IPS-18c (cell line): Measurements from ENCODE around the gene WNT7B.

Experiments used
- H3K4me3 ChIP-seq: 2 replicates; pipeline ENCODE4 v1.7.0; 2013; ENCODE audit warnings: low read depth, mild to moderate bottlenecking, low read length, moderate library complexity; ENCODE audit not compliant: insufficient read depth
- H3K9me3 ChIP-seq: one replicate; pipeline ENCODE4 v1.6.1; 2013; ENCODE audit warnings: mild to moderate bottlenecking, low read length, moderate library complexity; ENCODE audit not compliant: control insufficient read depth, insufficient read depth

WNT7B gene

DNA sequence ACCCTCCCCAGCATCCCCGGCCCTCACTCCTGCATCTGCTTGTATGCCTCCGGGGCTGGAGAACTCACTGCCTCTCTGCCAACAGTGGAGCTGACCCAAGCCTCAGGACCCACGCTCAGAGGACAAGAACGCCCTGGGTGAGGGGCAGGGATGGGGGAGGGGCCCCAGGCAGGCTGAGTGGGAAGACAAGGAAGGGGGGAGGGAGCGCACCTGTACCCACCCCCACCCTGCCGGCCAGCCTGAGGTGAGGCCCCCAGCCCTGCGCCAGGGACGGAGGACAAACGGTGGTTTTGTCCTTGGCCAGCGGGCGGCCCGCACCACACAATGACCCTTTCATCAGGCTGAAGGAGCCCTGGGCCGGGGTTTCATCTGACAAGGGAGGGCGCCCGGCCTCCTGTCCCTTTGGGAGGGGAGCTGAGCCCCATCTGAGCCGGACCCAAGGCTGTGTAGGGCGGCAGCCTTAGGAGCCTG lies 10.0 kb downstream of the WNT7B start:
- no peak overlapping the region for H3K4me3 ChIP-seq
- H3K9me3 ChIP-seq = peaks cover 2% of the 10 kb centered on the region

DNA sequence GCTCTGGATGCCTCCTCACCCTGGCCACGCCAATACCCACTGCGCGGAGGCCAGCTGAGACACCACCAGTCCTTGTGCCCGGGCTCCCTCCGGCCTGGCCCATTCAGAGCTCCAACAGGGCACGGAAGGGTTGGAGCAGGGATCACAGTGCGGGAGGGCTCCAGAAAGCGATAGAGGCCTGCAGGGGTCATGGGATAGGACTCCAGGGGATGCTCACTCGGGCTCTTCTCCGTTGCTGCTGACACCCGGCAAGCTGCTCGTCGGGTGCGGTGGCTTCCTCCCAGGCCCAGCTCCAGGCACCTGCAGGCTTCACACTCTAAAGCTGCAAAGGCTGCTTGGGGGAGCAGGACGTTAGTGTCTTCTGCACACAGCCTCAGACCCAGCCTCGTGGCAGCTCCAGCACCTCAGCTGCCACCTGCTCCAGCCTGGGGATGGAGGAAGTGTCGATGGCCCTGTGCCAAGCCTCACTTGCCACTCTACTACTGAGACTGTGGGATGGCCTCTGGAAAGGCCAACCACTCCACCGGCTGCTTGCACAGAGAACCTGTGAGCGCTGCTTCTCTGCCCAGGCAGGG lies 10.6 kb downstream of the WNT7B start:
- no peak overlapping the region; the same call in 1 of the 2 replicates for H3K4me3 ChIP-seq
- H3K9me3 ChIP-seq = peaks cover 2% of the 10 kb centered on the region

DNA sequence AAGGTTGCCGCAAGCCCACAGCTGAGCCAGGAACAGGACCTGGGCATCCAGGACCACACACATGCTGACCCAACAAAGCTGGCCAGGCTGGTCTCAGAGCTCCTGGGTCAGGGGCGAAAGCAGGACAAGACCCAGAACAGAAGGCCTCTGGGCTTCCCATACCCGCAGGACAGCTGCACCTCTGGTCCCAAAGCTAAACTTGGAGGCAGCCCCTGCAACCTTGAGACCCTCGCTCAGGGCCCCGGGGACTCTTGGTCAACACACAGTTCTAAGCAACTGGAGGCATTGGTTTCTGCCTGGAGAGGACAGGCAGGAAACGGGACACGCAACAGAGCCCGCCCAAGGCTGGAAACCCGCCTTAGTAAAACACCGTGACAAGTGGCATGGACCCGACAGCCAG lies 11.4 kb downstream of the WNT7B start:
- Histone ChIP-seq H3K4me3 (no peak overlapping the region), H3K9me3 (peaks cover 2% of the 10 kb centered on the region)

DNA sequence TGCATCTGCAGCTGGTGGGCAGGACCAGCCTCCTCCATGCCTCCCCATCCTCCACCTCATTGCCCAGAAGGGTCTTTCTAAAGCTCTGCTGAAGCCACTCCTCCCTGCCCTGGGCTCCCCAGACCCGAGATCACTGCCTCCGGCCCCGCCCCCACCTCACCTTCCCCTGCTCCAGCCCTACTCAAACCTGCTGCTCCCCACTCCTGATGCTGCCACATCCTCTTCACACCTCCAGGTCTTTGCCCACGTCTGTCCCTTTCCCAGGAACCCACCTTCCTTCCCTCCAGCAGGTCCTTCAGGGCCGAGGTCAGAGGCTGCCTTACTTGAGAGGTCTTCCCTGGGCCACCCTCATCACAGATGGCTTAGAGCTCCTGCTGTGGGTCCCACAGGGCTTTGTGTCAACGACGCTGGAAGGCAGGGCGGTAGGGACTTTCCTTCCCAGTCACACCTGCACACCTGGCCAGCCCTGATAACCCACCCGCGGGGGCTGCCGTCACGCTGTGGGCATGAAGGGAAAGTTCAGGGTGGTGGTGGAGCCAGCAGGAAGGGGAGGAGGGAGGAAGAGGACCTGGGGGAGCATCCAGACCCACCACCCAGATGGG lies 11.9 kb downstream of the WNT7B start:
- H3K9me3 ChIP-seq = peaks cover 2% of the 10 kb centered on the region
- H3K4me3 ChIP-seq = no peak overlapping the region

DNA sequence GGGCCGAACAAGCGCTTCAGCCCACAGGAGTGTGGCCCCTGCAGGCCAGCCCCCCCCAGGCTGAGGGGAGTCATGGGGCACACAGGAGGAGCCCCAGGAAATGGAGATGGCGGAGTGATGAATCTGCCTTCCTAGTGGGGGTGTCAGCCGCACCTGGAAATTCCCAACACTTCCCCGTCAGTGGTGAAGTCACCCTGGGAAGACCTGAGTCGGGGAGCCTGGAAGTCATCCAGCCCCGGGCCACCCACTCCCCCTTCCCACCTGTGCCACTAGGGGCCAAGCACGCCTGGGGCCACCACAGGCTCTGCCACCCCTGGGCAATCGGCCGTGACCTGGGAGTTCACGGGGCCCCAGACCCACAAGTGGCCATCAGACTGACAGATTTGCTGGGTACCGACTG lies 12.6 kb downstream of the WNT7B start:
- Histone ChIP-seq H3K4me3 (no peak overlapping the region), H3K9me3 (peaks cover 2% of the 10 kb centered on the region)

DNA sequence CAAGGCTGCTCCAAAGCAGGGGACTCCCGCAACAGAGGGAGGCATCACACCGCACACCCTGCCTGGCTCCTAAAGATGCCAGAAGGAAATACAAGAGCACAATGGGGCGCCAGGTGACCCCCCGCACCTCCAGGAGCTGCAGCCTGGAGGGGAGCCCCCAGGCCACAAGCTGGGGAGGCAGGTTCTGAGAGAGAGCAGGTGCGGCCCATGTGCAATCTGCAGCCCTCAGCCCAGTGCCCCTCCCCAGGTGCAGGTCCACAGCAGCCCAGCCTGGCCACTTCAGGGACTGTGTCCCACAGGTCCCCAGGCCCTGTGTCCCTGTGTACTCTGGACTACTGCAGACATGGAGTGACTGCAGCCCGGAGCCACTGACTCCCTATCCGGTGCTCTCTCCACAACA lies 13.1 kb downstream of the WNT7B start:
- Histone ChIP-seq H3K4me3 (no peak overlapping the region), H3K9me3 (peaks cover 2% of the 10 kb centered on the region)

DNA sequence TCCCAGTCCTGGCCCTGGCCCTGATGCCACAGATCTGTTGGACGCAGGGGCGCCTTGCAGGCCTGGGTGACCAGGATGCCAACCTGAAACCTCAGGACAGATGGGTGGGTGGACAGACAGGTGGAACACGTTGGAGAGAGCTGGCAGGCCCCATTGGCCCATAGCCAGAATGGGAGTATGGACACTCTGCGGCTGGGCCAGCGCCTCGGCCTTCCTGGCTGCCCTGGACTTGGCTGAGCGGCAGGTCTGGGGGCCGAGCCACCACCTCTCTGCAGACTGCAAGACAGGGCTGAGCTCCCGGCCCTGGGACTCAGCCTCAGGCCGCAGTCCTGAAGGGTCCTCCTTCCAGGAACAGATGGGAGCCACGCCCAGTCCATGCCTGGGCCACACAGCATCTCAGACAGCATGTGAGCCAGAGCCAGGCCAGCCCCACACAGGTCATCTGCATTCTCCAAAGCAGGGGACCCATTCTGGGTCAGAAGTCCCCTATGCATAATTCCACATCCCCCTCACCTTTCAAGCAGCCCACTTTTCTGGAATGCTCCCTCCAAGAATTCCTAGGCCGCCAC lies 14.1 kb downstream of the WNT7B start:
- no peak overlapping the region for H3K4me3 ChIP-seq
- peaks cover 2% of the 10 kb centered on the region for H3K9me3 ChIP-seq

DNA sequence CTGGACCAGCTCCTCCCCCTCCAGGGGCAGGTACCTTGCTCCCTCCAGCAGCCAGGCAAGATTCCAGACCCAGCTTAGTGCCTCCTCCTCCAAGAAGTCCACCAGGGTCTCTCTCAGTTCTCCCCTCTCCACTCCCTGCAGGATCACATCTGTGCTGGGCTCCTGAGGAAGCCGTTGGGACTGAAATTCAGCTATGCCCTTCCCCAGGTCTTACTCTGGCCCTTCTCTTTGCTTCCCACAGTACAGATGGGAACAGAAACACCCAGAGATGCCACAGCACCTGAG lies 14.6 kb downstream of the WNT7B start:
- Histone ChIP-seq H3K9me3 (peaks cover 2% of the 10 kb centered on the region), H3K4me3 (no peak overlapping the region)

DNA sequence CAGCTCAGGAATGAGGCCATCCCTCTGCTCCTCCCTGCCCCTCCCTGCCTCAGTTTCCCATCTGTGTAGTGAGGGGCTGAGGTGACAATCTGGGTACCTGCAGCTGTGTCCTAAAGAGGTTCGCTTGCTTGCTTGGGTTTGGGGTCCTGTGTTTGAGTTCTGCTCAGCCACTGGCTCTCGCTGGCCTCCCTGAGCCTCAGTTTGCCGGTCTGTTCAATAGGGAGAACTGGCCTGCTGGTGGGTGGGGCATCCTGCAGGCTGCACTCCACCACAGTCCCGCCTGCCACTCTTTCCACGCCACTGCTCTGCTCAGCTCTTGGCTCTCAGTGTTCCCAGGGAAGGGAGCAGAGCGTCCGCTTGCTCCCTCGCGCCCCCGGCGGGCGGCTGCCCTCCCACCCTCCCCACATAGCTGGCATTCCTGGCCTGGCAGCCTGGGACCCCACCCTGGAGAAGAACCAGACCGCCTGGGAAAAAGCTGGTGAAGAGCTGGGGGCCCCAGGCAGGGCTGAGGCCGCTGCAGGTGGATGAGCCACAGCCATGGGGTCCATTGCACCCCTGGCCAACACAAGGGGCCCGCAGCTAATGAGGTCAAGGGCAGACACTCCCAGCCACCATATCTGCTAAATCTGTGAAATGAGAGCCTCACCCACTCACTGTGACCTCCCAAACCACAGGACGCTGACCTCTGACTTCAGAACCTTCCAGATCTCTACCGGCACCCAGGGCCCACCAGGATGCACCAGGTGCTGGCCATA lies 15.1 kb downstream of the WNT7B start:
- Histone ChIP-seq H3K9me3 (peaks cover 2% of the 10 kb centered on the region), H3K4me3 (no peak overlapping the region)

DNA sequence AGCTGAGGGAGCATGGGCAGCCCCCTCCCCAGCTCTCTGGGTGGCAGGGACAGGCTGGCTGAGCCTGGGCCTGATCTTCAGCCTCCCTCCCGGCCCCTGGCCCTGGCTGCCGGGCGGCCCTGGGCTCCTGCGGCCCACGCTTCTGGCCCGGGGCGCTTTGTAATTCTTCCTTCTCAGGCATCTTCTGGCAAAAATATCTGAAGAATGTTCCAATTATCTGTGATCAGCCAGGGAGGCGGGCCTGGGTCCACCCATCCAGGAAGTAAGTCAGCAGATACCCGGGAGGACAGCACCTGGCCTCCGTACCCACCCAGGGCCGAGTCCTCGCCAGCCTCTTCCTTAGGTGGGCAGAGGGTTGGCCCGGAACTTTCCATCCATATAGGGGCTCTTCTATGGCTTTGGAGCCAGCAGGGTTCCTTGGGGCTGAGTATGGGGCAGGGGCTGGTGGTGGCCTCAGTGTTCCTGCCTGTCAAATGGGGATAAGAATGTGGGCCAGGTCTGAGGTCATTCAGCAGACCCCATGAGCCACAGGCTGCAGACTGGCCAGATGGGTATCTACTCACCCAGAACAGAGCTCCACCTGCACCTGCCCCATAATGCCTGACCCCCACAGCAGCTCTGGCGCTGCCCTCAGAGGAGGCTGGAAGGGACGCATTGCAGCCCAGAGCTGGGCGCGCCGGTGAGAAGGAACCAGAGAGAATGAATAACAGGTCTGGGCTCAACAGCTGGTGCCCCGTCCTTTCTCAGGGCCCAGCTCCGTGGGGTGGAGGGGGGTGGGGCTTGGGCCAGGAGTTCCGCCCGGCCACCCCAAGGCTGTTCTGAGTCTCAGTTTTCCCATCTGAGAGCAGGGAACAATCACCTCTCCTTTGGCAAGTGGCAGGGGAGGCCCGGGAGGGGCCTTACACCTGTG lies 16.2 kb downstream of the WNT7B start:
- no peak overlapping the region for H3K4me3 ChIP-seq
- H3K9me3 ChIP-seq = peaks cover 2% of the 10 kb centered on the region

DNA sequence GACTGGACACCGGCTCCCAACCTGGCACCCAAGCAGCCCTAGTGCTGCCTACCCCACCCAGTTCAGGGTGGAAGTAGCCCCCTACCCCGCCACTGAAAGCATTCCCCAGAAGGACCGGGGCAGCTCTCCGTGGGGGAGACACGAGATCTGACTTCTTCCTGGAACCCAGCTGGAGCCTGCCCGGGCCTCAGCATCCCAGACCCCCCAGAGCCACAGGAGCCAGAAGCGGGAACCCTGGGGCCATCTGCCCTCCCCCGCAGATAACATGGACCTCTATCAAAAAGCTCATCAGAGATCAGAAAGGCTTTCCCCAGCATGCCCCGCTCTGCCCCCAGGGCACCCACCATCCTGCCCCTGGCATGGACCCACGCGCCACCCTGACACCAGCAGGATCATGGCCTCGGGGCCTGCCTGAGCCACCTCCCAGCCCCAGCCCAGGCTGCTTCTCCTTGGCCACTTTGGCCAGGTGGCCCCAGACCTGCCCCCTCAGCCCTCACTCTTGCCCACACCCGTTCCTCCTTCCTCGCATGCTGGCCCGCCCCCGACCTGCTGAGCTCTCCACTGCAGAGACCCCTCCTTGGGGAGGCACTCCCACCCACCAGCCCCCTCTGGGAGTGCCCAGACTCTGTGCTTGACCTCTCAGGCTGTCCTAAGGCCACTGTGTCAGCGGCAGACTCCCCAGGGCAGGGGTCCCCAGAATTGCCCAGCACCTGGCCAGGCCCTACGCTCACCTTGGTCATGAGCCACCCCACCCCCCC lies 17.1 kb downstream of the WNT7B start:
- Histone ChIP-seq H3K9me3 (no peaks in the 10 kb centered on the region), H3K4me3 (no peak overlapping the region)

DNA sequence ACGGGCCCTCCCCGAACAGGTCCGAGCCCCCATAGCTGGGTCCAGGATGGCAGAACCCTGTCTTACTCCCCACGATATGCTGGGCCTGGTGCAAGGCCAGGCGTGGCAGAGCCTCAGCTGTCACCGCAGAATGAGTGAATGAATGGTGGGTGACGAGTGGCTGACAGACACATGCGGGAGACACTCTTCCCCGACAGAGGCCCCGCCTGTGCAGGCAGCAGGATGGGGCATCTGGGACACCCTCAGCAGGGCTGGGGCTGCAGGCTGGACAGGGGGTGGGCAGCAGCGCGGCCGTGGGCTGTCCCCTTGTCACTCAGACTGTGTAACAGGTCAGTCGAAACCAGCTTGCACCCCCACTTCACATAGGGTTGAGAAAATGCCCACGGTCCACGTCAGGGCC lies 18.0 kb downstream of the WNT7B start:
- Histone ChIP-seq H3K4me3 (no peak overlapping the region), H3K9me3 (no peaks in the 10 kb centered on the region)

DNA sequence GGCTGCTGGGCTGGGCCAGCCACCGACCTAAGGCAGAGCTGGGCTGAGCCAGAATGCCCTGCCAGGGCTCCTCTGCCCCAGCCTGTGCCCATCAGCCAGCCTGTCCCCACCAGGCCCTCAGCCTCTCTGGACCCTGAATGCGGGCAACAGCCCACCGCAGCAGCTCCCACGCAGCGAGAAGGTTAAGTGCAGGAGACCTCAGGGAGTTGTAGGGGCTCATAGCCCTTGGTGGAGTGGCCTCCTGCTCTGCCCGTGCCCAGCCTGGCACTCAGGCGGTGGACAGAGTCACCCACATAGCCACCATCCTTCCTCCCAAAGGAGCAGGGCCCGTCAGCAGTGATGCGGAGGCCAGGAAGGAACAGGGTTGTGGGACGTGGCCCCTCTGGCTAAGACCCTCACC lies 19.1 kb downstream of the WNT7B start:
- no peaks in the 10 kb centered on the region for H3K9me3 ChIP-seq

DNA sequence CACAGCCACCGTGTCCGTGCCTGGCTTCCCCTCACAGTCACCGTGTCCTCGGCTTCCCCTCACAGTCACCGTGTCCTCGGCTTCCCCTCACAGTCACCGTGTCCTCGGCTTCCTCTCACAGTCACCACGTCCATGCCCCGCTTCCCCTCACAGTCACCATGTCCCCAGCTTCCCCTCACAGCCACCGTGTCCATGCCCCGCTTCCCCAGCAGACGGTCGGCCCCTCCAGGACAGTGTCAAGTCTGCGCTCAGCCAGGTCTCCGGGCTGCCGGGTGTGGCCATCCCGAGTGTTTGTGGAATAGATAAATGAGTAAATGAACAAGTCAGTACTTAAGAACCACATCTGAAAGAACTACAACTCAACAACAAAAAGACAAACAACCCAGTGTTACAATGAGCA lies 23.8 kb downstream of the WNT7B start:
- H3K4me3 ChIP-seq = no peak overlapping the region
- H3K9me3 ChIP-seq = no peaks in the 10 kb centered on the region

More for the DNA sequence above, 19.1 kb downstream of the WNT7B start:
- no peak overlapping the region for H3K4me3 ChIP-seq

DNA sequence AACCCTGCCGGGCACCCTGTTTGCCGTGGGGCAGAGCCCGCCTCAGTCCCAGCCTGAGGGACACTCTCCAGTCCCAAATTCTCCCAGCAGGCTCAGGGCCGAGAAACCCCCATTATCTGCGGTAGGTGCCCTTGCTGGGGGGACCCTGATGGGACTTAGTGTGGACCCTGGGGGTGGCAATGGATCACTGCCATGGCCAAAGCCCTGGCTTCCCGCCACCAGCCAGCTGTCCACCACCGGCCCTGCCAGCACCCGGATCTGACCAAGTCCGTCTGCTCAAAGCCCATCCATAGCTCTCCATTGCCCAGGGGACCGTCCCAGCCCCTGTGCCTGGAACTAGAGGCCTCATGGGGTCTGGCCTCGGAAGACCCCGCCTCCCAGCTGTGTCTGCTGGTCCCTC lies 24.4 kb downstream of the WNT7B start:
- no peak overlapping the region for H3K4me3 ChIP-seq
- H3K9me3 ChIP-seq = no peaks in the 10 kb centered on the region

DNA sequence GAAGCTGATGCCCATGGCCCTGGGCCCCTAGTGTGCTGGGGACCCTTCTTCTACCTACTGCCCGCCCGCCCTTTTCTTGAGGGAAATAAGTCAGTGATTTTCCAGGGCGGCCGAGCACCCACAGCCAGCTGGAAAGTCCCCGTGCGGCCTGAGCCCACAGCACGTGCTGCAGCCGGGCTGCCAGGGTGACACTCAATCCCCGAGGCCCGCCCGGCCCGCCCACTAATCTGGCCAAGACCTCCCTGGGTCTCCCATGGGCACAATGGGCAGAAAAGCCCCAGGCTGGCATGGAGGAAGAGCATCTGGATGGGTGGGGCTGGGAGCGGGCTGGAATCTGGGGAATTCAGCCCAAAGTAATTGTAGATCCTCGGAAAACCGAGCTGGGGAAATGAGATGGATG lies 24.8 kb downstream of the WNT7B start:
- no peak overlapping the region for H3K4me3 ChIP-seq
- no peaks in the 10 kb centered on the region for H3K9me3 ChIP-seq

DNA sequence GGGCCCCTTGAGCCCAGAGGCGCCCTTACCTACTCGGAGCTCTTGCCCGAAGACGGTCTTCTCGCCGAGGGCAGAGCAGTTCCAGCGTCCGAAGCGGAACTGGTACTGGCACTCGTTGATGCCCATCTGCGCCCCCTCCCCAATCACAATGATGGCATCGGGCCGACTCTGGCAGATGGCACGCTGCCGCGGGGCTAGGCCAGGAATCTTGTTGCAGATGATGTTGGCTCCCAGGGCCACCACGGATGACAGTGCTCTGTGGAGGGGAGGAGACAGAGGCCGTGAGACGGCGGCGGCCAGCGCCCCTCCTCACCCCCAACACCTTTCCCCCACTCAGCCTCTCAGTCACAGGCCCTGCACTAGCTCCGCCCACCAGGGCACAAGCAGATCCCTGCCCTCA lies 27.1 kb downstream of the WNT7B start:
- H3K4me3 ChIP-seq = no peak overlapping the region
- no peaks in the 10 kb centered on the region for H3K9me3 ChIP-seq
